ENCODE measurements around the gene CACFD1. TPM values are rescaled to one million over a fixed set of nuclear protein-coding genes. Genes with fewer than 3 reads are reported as not detected.
A peak's percentile ranks its signal among the peaks of the same experiment; 100 is the strongest.

The CACFD1 gene
- total RNA-seq, 1 experiment from 2014 or later = 6.9 TPM

DNA sequence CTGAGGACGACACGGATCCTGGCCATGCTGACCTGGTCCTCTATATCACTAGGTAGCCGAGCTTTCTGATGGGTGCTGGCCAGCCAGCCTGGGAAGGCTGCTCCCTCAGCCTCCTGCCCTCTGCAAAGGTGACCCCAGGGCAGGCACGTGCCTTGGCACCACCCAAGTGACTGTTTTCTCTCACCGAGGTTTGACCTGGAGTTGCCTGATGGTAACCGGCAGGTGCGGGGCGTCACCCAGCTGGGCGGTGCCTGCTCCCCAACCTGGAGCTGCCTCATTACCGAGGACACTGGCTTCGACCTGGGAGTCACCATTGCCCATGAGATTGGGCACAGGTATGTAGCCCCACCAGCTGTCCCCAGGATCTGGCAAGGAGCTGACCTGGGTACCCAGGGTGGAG lies 33.8 kb upstream of the CACFD1 start (continued):
- TF ChIP-seq, protein P1, sequence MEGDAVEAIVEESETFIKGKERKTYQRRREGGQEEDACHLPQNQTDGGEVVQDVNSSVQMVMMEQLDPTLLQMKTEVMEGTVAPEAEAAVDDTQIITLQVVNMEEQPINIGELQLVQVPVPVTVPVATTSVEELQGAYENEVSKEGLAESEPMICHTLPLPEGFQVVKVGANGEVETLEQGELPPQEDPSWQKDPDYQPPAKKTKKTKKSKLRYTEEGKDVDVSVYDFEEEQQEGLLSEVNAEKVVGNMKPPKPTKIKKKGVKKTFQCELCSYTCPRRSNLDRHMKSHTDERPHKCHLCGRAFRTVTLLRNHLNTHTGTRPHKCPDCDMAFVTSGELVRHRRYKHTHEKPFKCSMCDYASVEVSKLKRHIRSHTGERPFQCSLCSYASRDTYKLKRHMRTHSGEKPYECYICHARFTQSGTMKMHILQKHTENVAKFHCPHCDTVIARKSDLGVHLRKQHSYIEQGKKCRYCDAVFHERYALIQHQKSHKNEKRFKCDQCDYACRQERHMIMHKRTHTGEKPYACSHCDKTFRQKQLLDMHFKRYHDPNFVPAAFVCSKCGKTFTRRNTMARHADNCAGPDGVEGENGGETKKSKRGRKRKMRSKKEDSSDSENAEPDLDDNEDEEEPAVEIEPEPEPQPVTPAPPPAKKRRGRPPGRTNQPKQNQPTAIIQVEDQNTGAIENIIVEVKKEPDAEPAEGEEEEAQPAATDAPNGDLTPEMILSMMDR (IDR thresholded peaks at IDR 0.05 in 2 of 3, conservative IDR thresholded peaks at IDR 0.05 in 1 of 3; ENCODE audit: borderline replicate concordance in 1 of 3, insufficient read depth in 1 of 3, low read depth in 2 of 3, low read length in 2 of 3) = no peak
- TF ChIP-seq ELF1 (IDR thresholded peaks at IDR 0.05; ENCODE audit: borderline replicate concordance, low read depth) = no peak
- TF ChIP-seq CBX3 (IDR thresholded peaks at IDR 0.05; ENCODE audit: low read depth) = no peak
- TF ChIP-seq POLR2AphosphoS5 (IDR thresholded peaks at IDR 0.05; ENCODE audit: low read depth, low read length) = no peak
- TF ChIP-seq, protein P2, sequence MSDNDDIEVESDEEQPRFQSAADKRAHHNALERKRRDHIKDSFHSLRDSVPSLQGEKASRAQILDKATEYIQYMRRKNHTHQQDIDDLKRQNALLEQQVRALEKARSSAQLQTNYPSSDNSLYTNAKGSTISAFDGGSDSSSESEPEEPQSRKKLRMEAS (IDR thresholded peaks at IDR 0.05) = no peak

DNA sequence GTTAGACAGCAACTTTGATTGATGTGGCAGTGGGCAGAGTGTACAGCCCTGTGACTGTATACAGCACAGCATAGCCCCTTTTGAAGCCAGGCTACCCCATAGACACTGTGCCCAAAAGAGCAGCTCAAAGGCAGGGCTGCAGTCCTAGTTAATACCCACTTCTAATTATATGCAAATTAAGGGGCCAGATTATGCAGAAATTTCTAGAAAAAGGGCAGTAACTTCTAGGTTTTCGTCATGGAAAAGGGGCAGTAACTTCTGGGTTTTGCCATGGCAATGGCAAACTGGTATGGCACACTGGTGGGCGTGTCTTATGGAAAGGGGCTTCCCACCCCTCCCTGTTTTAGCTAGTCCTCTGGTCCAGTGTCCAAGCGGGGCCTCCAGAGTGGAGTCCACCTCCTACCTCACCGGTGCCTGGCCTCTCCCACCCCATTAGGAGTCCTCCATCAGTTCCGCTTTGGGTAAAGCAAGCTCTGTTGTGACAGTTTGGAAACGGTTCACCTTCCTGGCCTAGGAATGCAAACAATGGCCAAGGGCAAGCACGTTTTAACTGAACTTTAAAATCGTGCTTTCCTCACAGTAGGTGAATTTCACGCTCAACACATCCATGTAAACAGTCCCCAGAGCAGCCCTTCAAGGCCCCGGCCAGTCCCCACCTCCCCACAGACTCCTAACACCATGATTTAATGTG lies 32.0 kb upstream of the CACFD1 start:
- BruUV-seq (replicated peaks) = no TSS peak
- H3K9ac ChIP-seq (ENCODE audit: low read length) = no peak overlapping the region
- RAD21 ChIA-PET (ENCODE audit: low non-redundant PET in 1 of 2, low total read pairs in 2 of 2, uncharacterized antibody in 2 of 2, unreplicated experiment in 2 of 2) = no interaction called here

More for the DNA sequence above, 32.0 kb upstream of the CACFD1 start:
- H4K20me1 ChIP-seq (ENCODE audit: insufficient read depth) = no peaks in the 10 kb centered on the region
- H3K4me1 ChIP-seq (ENCODE audit: control insufficient read depth in 1 of 2, insufficient read depth in 2 of 2, low read length in 2 of 2) = peaks cover 0 to 5% of the 10 kb centered on the region in 2 experiments; a peak in 1 of 4 replicates
- no peaks in the 10 kb centered on the region for H3K27me3 ChIP-seq (ENCODE audit: insufficient read depth, low read length)
- intact Hi-C loops (cut with micrococcal nuclease) = no loop called here
- no peak for DNase-seq (ENCODE audit: low read depth, low spot score)
- H3K27ac ChIP-seq (ENCODE audit: low read depth, low read length) = no peak overlapping the region
- no peaks in the 10 kb centered on the region for H3K9me2 ChIP-seq (ENCODE audit: insufficient read depth)
- ATAC-seq = no peak; the same call in 1 of the 2 replicates
- POLR2A ChIA-PET = no interaction called here
- H3K79me2 ChIP-seq (ENCODE audit: insufficient read depth, low read length) = no peaks in the 10 kb centered on the region
- no peaks in the 10 kb centered on the region for H3K9me3 ChIP-seq (ENCODE audit: control insufficient read depth in 1 of 2, insufficient read depth in 1 of 2, low read depth in 1 of 2, low read length in 2 of 2)
- no peak overlapping the region for H2AFZ ChIP-seq (ENCODE audit: low read depth, low read length, poor library complexity, severe bottlenecking)
- H3K4me2 ChIP-seq (ENCODE audit: low read length) = peak overlapping the region; percentile 49
- CTCF ChIA-PET = no interaction called here
- TF ChIP-seq FOSL1 (IDR thresholded peaks at IDR 0.05; ENCODE audit: low read depth) (no peak), ZNF274 (IDR thresholded peaks at IDR 0.05; ENCODE audit: low read depth, low read length) (no peak), ELF1 (IDR thresholded peaks at IDR 0.05; ENCODE audit: borderline replicate concordance, low read depth) (no peak), EZH2 (IDR thresholded peaks at IDR 0.05) (no peak), ZFX (IDR thresholded peaks at IDR 0.05) (no peak)
- TF ChIP-seq, protein P3, sequence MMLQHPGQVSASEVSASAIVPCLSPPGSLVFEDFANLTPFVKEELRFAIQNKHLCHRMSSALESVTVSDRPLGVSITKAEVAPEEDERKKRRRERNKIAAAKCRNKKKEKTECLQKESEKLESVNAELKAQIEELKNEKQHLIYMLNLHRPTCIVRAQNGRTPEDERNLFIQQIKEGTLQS (IDR thresholded peaks at IDR 0.05) = no peak
- TF ChIP-seq, protein P4, sequence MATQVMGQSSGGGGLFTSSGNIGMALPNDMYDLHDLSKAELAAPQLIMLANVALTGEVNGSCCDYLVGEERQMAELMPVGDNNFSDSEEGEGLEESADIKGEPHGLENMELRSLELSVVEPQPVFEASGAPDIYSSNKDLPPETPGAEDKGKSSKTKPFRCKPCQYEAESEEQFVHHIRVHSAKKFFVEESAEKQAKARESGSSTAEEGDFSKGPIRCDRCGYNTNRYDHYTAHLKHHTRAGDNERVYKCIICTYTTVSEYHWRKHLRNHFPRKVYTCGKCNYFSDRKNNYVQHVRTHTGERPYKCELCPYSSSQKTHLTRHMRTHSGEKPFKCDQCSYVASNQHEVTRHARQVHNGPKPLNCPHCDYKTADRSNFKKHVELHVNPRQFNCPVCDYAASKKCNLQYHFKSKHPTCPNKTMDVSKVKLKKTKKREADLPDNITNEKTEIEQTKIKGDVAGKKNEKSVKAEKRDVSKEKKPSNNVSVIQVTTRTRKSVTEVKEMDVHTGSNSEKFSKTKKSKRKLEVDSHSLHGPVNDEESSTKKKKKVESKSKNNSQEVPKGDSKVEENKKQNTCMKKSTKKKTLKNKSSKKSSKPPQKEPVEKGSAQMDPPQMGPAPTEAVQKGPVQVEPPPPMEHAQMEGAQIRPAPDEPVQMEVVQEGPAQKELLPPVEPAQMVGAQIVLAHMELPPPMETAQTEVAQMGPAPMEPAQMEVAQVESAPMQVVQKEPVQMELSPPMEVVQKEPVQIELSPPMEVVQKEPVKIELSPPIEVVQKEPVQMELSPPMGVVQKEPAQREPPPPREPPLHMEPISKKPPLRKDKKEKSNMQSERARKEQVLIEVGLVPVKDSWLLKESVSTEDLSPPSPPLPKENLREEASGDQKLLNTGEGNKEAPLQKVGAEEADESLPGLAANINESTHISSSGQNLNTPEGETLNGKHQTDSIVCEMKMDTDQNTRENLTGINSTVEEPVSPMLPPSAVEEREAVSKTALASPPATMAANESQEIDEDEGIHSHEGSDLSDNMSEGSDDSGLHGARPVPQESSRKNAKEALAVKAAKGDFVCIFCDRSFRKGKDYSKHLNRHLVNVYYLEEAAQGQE (IDR thresholded peaks at IDR 0.05; ENCODE audit: low read depth) = no peak
- TF ChIP-seq, protein P2 (IDR thresholded peaks at IDR 0.05) = no peak
- H3K36me3 ChIP-seq (ENCODE audit: control insufficient read depth in 1 of 2, insufficient read depth in 2 of 2, low read length in 2 of 2) = no peaks in the 10 kb centered on the region
- no peak overlapping the region; a peak in 1 of 4 replicates for H3K4me3 ChIP-seq (replicated peaks in 1 of 2; ENCODE audit: low read depth in 1 of 2, low read length in 2 of 2)
